Prostate gland (tissue), 2 donors: ENCODE results near the gene MECP2.

Experiments
- CTCF ChIP-seq, 4 experiments: fragments of 200-600 bp in 2 of 4; fragments of 450-650 bp in 2 of 4; sonication (generic) in 2 of 4; IDR thresholded peaks; 1 replicate in 3 of 4; 2 replicates in 1 of 4; pipeline ENCODE4 v1.5.1; 2016 to 2019; ENCODE audit warnings: antibody characterized with exemption in 4 of 4, mild to moderate bottlenecking in 2 of 4, moderate library complexity in 2 of 4
- POLR2A ChIP-seq: fragments of 450-650 bp; IDR thresholded peaks from one replicate; pipeline ENCODE4 v1.6.1; 2016; ENCODE audit warnings: antibody characterized with exemption, mild to moderate bottlenecking
- POLR2AphosphoS5 ChIP-seq: sonication (generic); formaldehyde crosslinking; IDR thresholded peaks from one replicate; pipeline ENCODE4 v1.6.1; 2017; ENCODE audit warnings: antibody characterized with exemption

- TF ChIP-seq CTCF (IDR thresholded peaks at IDR 0.05) (no peak), POLR2AphosphoS5 (no peak), POLR2A (no peak)
These were observed 75.4 kb downstream of the MECP2 start for GRCh38 chrX:154022108-154022507.
